Measurements from ENCODE around the gene SIAH1.

The SIAH1 gene

DNA sequence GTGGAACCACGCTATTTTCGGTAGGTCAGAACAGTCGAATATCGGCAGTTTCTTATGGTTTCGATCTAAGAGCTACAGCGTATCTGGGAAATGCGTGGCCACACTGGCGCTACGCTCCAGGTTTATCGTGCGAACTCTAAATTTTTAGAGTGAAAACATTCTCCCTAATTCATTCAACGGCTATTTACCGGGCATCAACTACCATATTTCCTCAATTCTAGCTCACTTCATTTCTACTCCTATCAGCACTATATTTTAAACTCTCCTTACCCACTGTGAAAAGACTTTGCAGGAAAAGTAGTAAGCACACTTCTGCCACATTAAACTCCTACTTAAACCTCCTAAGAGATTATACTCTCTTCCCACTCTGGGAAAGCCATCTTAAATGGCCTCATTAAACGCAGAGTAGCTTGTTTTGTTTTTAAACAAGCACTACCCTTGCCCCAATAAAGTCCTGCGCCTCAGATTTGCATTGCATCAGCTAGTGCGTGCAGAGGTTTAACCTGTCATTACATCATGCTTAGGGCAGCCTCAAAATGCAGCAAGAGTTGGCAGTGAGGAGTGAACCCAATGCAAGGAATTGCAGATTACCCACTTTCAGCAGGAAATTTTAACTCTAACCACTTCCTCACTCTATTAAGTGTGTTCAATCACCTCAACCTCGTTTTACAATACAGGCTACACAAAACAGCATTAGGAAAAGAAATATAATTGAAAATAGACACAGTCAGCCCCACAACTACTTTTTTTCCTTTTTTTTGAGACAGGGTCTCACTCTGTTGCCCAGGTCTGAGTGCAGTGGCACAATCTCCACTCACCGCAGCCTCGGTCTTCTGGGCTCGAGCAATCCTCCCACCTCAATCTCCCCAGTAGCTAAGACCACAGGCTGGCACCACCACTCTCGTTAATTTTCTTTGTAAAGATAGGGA lies 18.8 kb downstream of the SIAH1 start (continued):
- TF ChIP-seq MEIS1 (CRISPR knock-in tag; IDR thresholded peaks at IDR 0.05; ENCODE audit: borderline replicate concordance): no peak
- TF ChIP-seq HOXC10 (CRISPR knock-in tag; IDR thresholded peaks at IDR 0.05): no peak
- TF ChIP-seq ZNF639 (tag by site-specific recombination; IDR thresholded peaks at IDR 0.05): peak; percentile 24; the same call in 1 of the 2 replicates
- peak; percentile 37; the same call in 1 of the 2 replicates for TF ChIP-seq ZBTB20 (tag by site-specific recombination; IDR thresholded peaks at IDR 0.05)
- no peak for TF ChIP-seq ZNF624 (tag by site-specific recombination; IDR thresholded peaks at IDR 0.05)
- no peak for TF ChIP-seq ZNF239 (tag by site-specific recombination; IDR thresholded peaks at IDR 0.05)
- TF ChIP-seq ZNF521 (tag by site-specific recombination; IDR thresholded peaks at IDR 0.05): no peak
- TF ChIP-seq ZNF10 (tag by site-specific recombination; IDR thresholded peaks at IDR 0.05): no peak; the same call in 1 of the 2 replicates
- no peak for TF ChIP-seq ZBTB48 (tag by site-specific recombination; IDR thresholded peaks at IDR 0.05)
- peak; percentile 29; the same call in 1 of the 2 replicates for TF ChIP-seq ZNF341 (tag by site-specific recombination; IDR thresholded peaks at IDR 0.05; ENCODE audit: low read depth)
- no peak for TF ChIP-seq ZBTB49 (tag by site-specific recombination; IDR thresholded peaks at IDR 0.05; ENCODE audit: low read depth)
- peak; percentile 87 for TF ChIP-seq PRDM4 (tag by site-specific recombination; IDR thresholded peaks at IDR 0.05)
- no peak for TF ChIP-seq ZNF645 (tag by site-specific recombination; IDR thresholded peaks at IDR 0.05)
- TF ChIP-seq ZNF121 (tag by site-specific recombination; IDR thresholded peaks at IDR 0.05): peak; percentile 94
- TF ChIP-seq ZNF146 (tag by site-specific recombination; IDR thresholded peaks at IDR 0.05): no peak
- peak; percentile 89 for TF ChIP-seq ZNF629 (tag by site-specific recombination; IDR thresholded peaks at IDR 0.05)
- TF ChIP-seq ZNF488 (tag by site-specific recombination; IDR thresholded peaks at IDR 0.05): no peak
- no peak for TF ChIP-seq ZNF266 (tag by site-specific recombination; IDR thresholded peaks at IDR 0.05; ENCODE audit: low read depth)
- TF ChIP-seq, protein P1, sequence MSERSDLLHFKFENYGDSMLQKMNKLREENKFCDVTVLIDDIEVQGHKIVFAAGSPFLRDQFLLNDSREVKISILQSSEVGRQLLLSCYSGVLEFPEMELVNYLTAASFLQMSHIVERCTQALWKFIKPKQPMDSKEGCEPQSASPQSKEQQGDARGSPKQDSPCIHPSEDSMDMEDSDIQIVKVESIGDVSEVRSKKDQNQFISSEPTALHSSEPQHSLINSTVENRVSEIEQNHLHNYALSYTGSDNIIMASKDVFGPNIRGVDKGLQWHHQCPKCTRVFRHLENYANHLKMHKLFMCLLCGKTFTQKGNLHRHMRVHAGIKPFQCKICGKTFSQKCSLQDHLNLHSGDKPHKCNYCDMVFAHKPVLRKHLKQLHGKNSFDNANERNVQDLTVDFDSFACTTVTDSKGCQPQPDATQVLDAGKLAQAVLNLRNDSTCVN (tag by site-specific recombination; optimal IDR thresholded peaks at IDR 0.05): peak; percentile 17
- peak; percentile 98 for TF ChIP-seq ZNF660 (tag by site-specific recombination; IDR thresholded peaks at IDR 0.05)
- TF ChIP-seq MYNN (tag by site-specific recombination; IDR thresholded peaks at IDR 0.05; ENCODE audit: borderline replicate concordance): no peak
- peak; percentile 65; the same call in 1 of the 2 replicates for TF ChIP-seq TSHZ1 (tag by site-specific recombination; IDR thresholded peaks at IDR 0.05; ENCODE audit: borderline replicate concordance)
- TF ChIP-seq ZBTB17 (tag by site-specific recombination; IDR thresholded peaks at IDR 0.05): peak; percentile 77
